WTC11 (cell line): Measurements from ENCODE around the gene COL4A1.

Experiments used
- TF ChIP-seq, protein P1 (sequence below): sonication (generic); formaldehyde crosslinking; IDR thresholded peaks from 2 replicates; pipeline ENCODE4 v1.8.1; 2023; ENCODE audit warnings: mild to moderate bottlenecking, missing genetic modification reagents
- TF ChIP-seq, protein P2 (sequence below): fragments of 200-600 bp; IDR thresholded peaks from 2 replicates; pipeline ENCODE4 v1.8.0; 2022; ENCODE audit warnings: antibody characterized with exemption
- TF ChIP-seq, protein P3 (sequence below): sonication (generic); formaldehyde crosslinking; IDR thresholded peaks from 2 replicates; pipeline ENCODE4 v1.8.1; 2023; ENCODE audit warnings: mild to moderate bottlenecking, missing genetic modification reagents, moderate library complexity

DNA sequence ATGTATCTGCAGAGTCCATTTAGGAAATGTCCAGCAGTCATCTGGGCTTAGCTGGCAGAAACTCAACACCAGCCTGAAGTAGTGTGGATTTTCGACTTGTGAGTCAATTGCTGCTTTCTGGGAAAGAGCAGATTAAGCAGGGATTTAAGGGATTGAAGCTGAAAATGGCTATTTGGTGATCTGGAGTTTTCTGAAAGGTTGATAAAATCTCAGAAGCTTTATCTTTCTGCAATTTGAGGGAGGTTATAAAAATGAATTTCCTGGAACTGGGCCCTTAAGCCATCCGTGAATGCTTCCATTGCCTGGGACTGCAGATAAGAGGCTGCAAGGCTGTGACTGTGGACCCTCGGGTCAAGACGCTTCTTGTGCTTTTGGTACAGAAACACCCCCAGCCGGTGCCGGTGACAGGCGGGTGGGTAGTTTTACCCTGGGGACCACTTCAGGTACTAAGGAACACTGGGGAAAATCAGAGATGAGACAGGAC is 61.5 kb downstream of the COL4A1 start:
- TF ChIP-seq, protein P1, sequence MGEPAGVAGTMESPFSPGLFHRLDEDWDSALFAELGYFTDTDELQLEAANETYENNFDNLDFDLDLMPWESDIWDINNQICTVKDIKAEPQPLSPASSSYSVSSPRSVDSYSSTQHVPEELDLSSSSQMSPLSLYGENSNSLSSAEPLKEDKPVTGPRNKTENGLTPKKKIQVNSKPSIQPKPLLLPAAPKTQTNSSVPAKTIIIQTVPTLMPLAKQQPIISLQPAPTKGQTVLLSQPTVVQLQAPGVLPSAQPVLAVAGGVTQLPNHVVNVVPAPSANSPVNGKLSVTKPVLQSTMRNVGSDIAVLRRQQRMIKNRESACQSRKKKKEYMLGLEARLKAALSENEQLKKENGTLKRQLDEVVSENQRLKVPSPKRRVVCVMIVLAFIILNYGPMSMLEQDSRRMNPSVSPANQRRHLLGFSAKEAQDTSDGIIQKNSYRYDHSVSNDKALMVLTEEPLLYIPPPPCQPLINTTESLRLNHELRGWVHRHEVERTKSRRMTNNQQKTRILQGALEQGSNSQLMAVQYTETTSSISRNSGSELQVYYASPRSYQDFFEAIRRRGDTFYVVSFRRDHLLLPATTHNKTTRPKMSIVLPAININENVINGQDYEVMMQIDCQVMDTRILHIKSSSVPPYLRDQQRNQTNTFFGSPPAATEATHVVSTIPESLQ (CRISPR knock-in tag), result no peak
- TF ChIP-seq, protein P2, sequence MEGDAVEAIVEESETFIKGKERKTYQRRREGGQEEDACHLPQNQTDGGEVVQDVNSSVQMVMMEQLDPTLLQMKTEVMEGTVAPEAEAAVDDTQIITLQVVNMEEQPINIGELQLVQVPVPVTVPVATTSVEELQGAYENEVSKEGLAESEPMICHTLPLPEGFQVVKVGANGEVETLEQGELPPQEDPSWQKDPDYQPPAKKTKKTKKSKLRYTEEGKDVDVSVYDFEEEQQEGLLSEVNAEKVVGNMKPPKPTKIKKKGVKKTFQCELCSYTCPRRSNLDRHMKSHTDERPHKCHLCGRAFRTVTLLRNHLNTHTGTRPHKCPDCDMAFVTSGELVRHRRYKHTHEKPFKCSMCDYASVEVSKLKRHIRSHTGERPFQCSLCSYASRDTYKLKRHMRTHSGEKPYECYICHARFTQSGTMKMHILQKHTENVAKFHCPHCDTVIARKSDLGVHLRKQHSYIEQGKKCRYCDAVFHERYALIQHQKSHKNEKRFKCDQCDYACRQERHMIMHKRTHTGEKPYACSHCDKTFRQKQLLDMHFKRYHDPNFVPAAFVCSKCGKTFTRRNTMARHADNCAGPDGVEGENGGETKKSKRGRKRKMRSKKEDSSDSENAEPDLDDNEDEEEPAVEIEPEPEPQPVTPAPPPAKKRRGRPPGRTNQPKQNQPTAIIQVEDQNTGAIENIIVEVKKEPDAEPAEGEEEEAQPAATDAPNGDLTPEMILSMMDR, result no peak
- TF ChIP-seq, protein P3, sequence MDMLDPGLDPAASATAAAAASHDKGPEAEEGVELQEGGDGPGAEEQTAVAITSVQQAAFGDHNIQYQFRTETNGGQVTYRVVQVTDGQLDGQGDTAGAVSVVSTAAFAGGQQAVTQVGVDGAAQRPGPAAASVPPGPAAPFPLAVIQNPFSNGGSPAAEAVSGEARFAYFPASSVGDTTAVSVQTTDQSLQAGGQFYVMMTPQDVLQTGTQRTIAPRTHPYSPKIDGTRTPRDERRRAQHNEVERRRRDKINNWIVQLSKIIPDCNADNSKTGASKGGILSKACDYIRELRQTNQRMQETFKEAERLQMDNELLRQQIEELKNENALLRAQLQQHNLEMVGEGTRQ (CRISPR knock-in tag), result no peak
